ENCODE data around the gene NFX1. TPM values are rescaled to one million over a fixed set of nuclear protein-coding genes. Genes with fewer than 3 reads are reported as not detected.
A peak's percentile ranks its signal among the peaks of the same experiment; 100 is the strongest.

NFX1 gene
- total RNA-seq, 1 donor from 2014 or later = 15.1 TPM

- Histone ChIP-seq H3K4me3 (ENCODE audit: low read length in 3 of 3) (peak overlapping the region in 2 of 3 donors; percentile 15 to 45), H3K9ac (ENCODE audit: low read depth in 1 of 3, low read length in 3 of 3) (peak overlapping the region in 1 of 3 donors; percentile 60), H3K27me3 (ENCODE audit: control insufficient read depth in 3 of 3, insufficient read depth in 3 of 3, low read length in 3 of 3) (no peaks in the 10 kb centered on the region), H3K4me1 (ENCODE audit: control insufficient read depth in 3 of 3, insufficient read depth in 3 of 3, low read length in 3 of 3) (peaks cover 8 to 33% (median 16%) of the 10 kb centered on the region in 3 donors), H3K9me3 (ENCODE audit: control insufficient read depth in 3 of 3, low read length in 3 of 3) (no peaks in the 10 kb centered on the region), H3K27ac (ENCODE audit: low read depth, low read length) (peak overlapping the region; percentile 38), H3K36me3 (ENCODE audit: control insufficient read depth in 3 of 3, insufficient read depth in 3 of 3, low read length in 3 of 3) (peaks cover 2 to 13% (median 8%) of the 10 kb centered on the region in 3 donors)
Observed at GRCh38 chr9:33287087-33287490, 3.2 kb upstream of the NFX1 start.

- no peak overlapping the region for H3K4me3 ChIP-seq (ENCODE audit: low read length in 3 of 3)
- H3K9me3 ChIP-seq (ENCODE audit: control insufficient read depth in 3 of 3, low read length in 3 of 3) = no peaks in the 10 kb centered on the region
- peaks cover under 1 to 11% (median 3%) of the 10 kb centered on the region in 3 donors for H3K36me3 ChIP-seq (ENCODE audit: control insufficient read depth in 3 of 3, insufficient read depth in 3 of 3, low read length in 3 of 3)
- no peak overlapping the region for H3K9ac ChIP-seq (ENCODE audit: low read depth in 1 of 3, low read length in 3 of 3)
- H3K4me1 ChIP-seq (ENCODE audit: control insufficient read depth in 3 of 3, insufficient read depth in 3 of 3, low read length in 3 of 3) = peaks cover 19 to 44% (median 22%) of the 10 kb centered on the region in 3 donors
- peak overlapping the region; percentile 99 for H3K27ac ChIP-seq (ENCODE audit: low read depth, low read length)
- H3K27me3 ChIP-seq (ENCODE audit: control insufficient read depth in 3 of 3, insufficient read depth in 3 of 3, low read length in 3 of 3) = no peaks in the 10 kb centered on the region
Observed at GRCh38 chr9:33288235-33288634, 2.1 kb upstream of the NFX1 start.

GRCh38 chr9:33288828-33289483 lies 1.4 kb upstream of the NFX1 start:
- no peaks in the 10 kb centered on the region for H3K27me3 ChIP-seq (ENCODE audit: control insufficient read depth in 3 of 3, insufficient read depth in 3 of 3, low read length in 3 of 3)
- peak overlapping the region; percentile 52 to 100 (median 76) for H3K9ac ChIP-seq (ENCODE audit: low read depth in 1 of 3, low read length in 3 of 3)
- H3K27ac ChIP-seq (ENCODE audit: low read depth, low read length) = peak overlapping the region; percentile 99
- peaks cover 25 to 52% (median 28%) of the 10 kb centered on the region in 3 donors for H3K4me1 ChIP-seq (ENCODE audit: control insufficient read depth in 3 of 3, insufficient read depth in 3 of 3, low read length in 3 of 3)
- H3K4me3 ChIP-seq (ENCODE audit: low read length in 3 of 3) = peak overlapping the region in 2 of 3 donors; percentile 98 to 100
- no peaks in the 10 kb centered on the region for H3K9me3 ChIP-seq (ENCODE audit: control insufficient read depth in 3 of 3, low read length in 3 of 3)
- H3K36me3 ChIP-seq (ENCODE audit: control insufficient read depth in 3 of 3, insufficient read depth in 3 of 3, low read length in 3 of 3) = peaks cover 2 to 7% (median 5%) of the 10 kb centered on the region in 3 donors

- Histone ChIP-seq H3K4me1 (ENCODE audit: control insufficient read depth in 3 of 3, insufficient read depth in 3 of 3, low read length in 3 of 3) (peaks cover 28 to 55% (median 31%) of the 10 kb centered on the region in 3 donors), H3K36me3 (ENCODE audit: control insufficient read depth in 3 of 3, insufficient read depth in 3 of 3, low read length in 3 of 3) (peaks cover 2 to 5% (median 3%) of the 10 kb centered on the region in 3 donors), H3K9ac (ENCODE audit: low read depth in 1 of 3, low read length in 3 of 3) (peak overlapping the region; percentile 76 to 100 (median 99)), H3K27me3 (ENCODE audit: control insufficient read depth in 3 of 3, insufficient read depth in 3 of 3, low read length in 3 of 3) (no peaks in the 10 kb centered on the region), H3K4me3 (ENCODE audit: low read length in 3 of 3) (peak overlapping the region; percentile 96 to 100 (median 98)), H3K9me3 (ENCODE audit: control insufficient read depth in 3 of 3, low read length in 3 of 3) (no peaks in the 10 kb centered on the region), H3K27ac (ENCODE audit: low read depth, low read length) (peak overlapping the region; percentile 99)
Observed at GRCh38 chr9:33289496-33289895, 820 bp upstream of the NFX1 start.

GRCh38 chr9:33289936-33290246 lies 425 bp upstream of the NFX1 start:
- Histone ChIP-seq H3K9me3 (ENCODE audit: control insufficient read depth in 3 of 3, low read length in 3 of 3) (no peaks in the 10 kb centered on the region), H3K36me3 (ENCODE audit: control insufficient read depth in 3 of 3, insufficient read depth in 3 of 3, low read length in 3 of 3) (peaks cover 3 to 5% (median 3%) of the 10 kb centered on the region in 3 donors), H3K4me3 (ENCODE audit: low read length in 3 of 3) (peak overlapping the region; percentile 96 to 100 (median 98)), H3K4me1 (ENCODE audit: control insufficient read depth in 3 of 3, insufficient read depth in 3 of 3, low read length in 3 of 3) (peaks cover 28 to 59% (median 32%) of the 10 kb centered on the region in 3 donors), H3K27me3 (ENCODE audit: control insufficient read depth in 3 of 3, insufficient read depth in 3 of 3, low read length in 3 of 3) (no peaks in the 10 kb centered on the region), H3K27ac (ENCODE audit: low read depth, low read length) (peak overlapping the region; percentile 99), H3K9ac (ENCODE audit: low read depth in 1 of 3, low read length in 3 of 3) (peak overlapping the region; percentile 99 to 100 (median 99))

GRCh38 chr9:33291031-33291397 lies 698 bp downstream of the NFX1 start:
- peak overlapping the region; percentile 96 to 100 (median 98) for H3K4me3 ChIP-seq (ENCODE audit: low read length in 3 of 3)
- H3K9me3 ChIP-seq (ENCODE audit: control insufficient read depth in 3 of 3, low read length in 3 of 3) = no peaks in the 10 kb centered on the region
- H3K4me1 ChIP-seq (ENCODE audit: control insufficient read depth in 3 of 3, insufficient read depth in 3 of 3, low read length in 3 of 3) = peaks cover 31 to 62% (median 32%) of the 10 kb centered on the region in 3 donors
- peak overlapping the region; percentile 99 for H3K27ac ChIP-seq (ENCODE audit: low read depth, low read length)
- H3K27me3 ChIP-seq (ENCODE audit: control insufficient read depth in 3 of 3, insufficient read depth in 3 of 3, low read length in 3 of 3) = no peaks in the 10 kb centered on the region
- peak overlapping the region; percentile 99 to 100 (median 99) for H3K9ac ChIP-seq (ENCODE audit: low read depth in 1 of 3, low read length in 3 of 3)
- peaks cover 7 to 10% (median 8%) of the 10 kb centered on the region in 3 donors for H3K36me3 ChIP-seq (ENCODE audit: control insufficient read depth in 3 of 3, insufficient read depth in 3 of 3, low read length in 3 of 3)

GRCh38 chr9:33291901-33292300 lies 1.6 kb downstream of the NFX1 start:
- Histone ChIP-seq H3K4me3 (ENCODE audit: low read length in 3 of 3) (peak overlapping the region in 1 of 3 donors; percentile 26), H3K4me1 (ENCODE audit: control insufficient read depth in 3 of 3, insufficient read depth in 3 of 3, low read length in 3 of 3) (peaks cover 30 to 65% (median 38%) of the 10 kb centered on the region in 3 donors), H3K9ac (ENCODE audit: low read depth in 1 of 3, low read length in 3 of 3) (no peak overlapping the region), H3K27ac (ENCODE audit: low read depth, low read length) (peak overlapping the region; percentile 99), H3K9me3 (ENCODE audit: control insufficient read depth in 3 of 3, low read length in 3 of 3) (no peaks in the 10 kb centered on the region), H3K27me3 (ENCODE audit: control insufficient read depth in 3 of 3, insufficient read depth in 3 of 3, low read length in 3 of 3) (no peaks in the 10 kb centered on the region), H3K36me3 (ENCODE audit: control insufficient read depth in 3 of 3, insufficient read depth in 3 of 3, low read length in 3 of 3) (peaks cover 7 to 17% (median 14%) of the 10 kb centered on the region in 3 donors)

- Histone ChIP-seq H3K36me3 (ENCODE audit: control insufficient read depth in 3 of 3, insufficient read depth in 3 of 3, low read length in 3 of 3) (peaks cover 16 to 33% (median 25%) of the 10 kb centered on the region in 3 donors), H3K27me3 (ENCODE audit: control insufficient read depth in 3 of 3, insufficient read depth in 3 of 3, low read length in 3 of 3) (no peaks in the 10 kb centered on the region), H3K4me1 (ENCODE audit: control insufficient read depth in 3 of 3, insufficient read depth in 3 of 3, low read length in 3 of 3) (peaks cover 41 to 78% (median 51%) of the 10 kb centered on the region in 3 donors), H3K9ac (ENCODE audit: low read depth in 1 of 3, low read length in 3 of 3) (peak overlapping the region in 1 of 3 donors; percentile 3), H3K9me3 (ENCODE audit: control insufficient read depth in 3 of 3, low read length in 3 of 3) (no peaks in the 10 kb centered on the region), H3K27ac (ENCODE audit: low read depth, low read length) (no peak overlapping the region), H3K4me3 (ENCODE audit: low read length in 3 of 3) (no peak overlapping the region)
Observed at GRCh38 chr9:33293782-33294181, 3.5 kb downstream of the NFX1 start.

- Histone ChIP-seq H3K27me3 (ENCODE audit: control insufficient read depth in 3 of 3, insufficient read depth in 3 of 3, low read length in 3 of 3) (no peaks in the 10 kb centered on the region), H3K4me1 (ENCODE audit: control insufficient read depth in 3 of 3, insufficient read depth in 3 of 3, low read length in 3 of 3) (peaks cover 43 to 76% (median 51%) of the 10 kb centered on the region in 3 donors), H3K9ac (ENCODE audit: low read depth in 1 of 3, low read length in 3 of 3) (no peak overlapping the region), H3K4me3 (ENCODE audit: low read length in 3 of 3) (no peak overlapping the region), H3K9me3 (ENCODE audit: control insufficient read depth in 3 of 3, low read length in 3 of 3) (no peaks in the 10 kb centered on the region), H3K27ac (ENCODE audit: low read depth, low read length) (no peak overlapping the region), H3K36me3 (ENCODE audit: control insufficient read depth in 3 of 3, insufficient read depth in 3 of 3, low read length in 3 of 3) (peaks cover 16 to 41% (median 30%) of the 10 kb centered on the region in 3 donors)
Observed at GRCh38 chr9:33294670-33295432, 4.5 kb downstream of the NFX1 start.

GRCh38 chr9:33295571-33295970 lies 5.3 kb downstream of the NFX1 start:
- peaks cover 47 to 77% (median 51%) of the 10 kb centered on the region in 3 donors for H3K4me1 ChIP-seq (ENCODE audit: control insufficient read depth in 3 of 3, insufficient read depth in 3 of 3, low read length in 3 of 3)
- H3K9ac ChIP-seq (ENCODE audit: low read depth in 1 of 3, low read length in 3 of 3) = no peak overlapping the region
- H3K27me3 ChIP-seq (ENCODE audit: control insufficient read depth in 3 of 3, insufficient read depth in 3 of 3, low read length in 3 of 3) = no peaks in the 10 kb centered on the region
- H3K4me3 ChIP-seq (ENCODE audit: low read length in 3 of 3) = no peak overlapping the region
- H3K9me3 ChIP-seq (ENCODE audit: control insufficient read depth in 3 of 3, low read length in 3 of 3) = no peaks in the 10 kb centered on the region
- H3K27ac ChIP-seq (ENCODE audit: low read depth, low read length) = no peak overlapping the region
- H3K36me3 ChIP-seq (ENCODE audit: control insufficient read depth in 3 of 3, insufficient read depth in 3 of 3, low read length in 3 of 3) = peaks cover 18 to 43% (median 30%) of the 10 kb centered on the region in 3 donors
